HG02678 (cell line): ENCODE measurements around the gene OXCT2.
A peak's percentile ranks its signal among the peaks of the same experiment; 100 is the strongest.
"Not testable (repeated sequence)": the region's sequence is repeated elsewhere in the genome, so short reads cannot be mapped to it uniquely, and the experiment has no call there.

ENCODE experiments used
- ATAC-seq: cut with Tn5 transposase; IDR thresholded peaks from one replicate; pipeline ENCODE4 v1.9.1; 2021; ENCODE audit warnings: mild to moderate bottlenecking, moderate library complexity; ENCODE audit not compliant: unreplicated experiment

Gene OXCT2

DNA sequence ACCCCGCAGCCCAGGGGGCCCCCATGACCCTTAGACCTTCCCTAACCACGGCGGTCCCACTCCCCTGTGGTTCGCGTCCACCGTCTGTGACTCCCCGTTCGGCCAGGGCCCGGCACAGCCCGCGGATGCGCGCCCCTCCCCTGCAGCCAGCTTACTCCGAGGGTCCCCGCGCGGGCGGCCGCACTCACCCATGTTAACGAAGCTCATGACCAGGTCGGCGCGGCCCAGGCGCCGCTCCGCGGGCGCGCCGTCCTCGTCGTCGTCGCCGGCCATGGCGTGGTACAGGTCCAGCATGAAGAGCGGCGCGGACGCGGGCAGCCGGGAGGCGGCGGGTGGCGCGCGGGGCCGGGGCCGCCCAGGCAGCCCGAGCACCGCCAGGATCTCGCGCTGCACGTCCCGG, 16.8 kb upstream of the OXCT2 start:
- ATAC-seq = not testable (repeated sequence)

DNA sequence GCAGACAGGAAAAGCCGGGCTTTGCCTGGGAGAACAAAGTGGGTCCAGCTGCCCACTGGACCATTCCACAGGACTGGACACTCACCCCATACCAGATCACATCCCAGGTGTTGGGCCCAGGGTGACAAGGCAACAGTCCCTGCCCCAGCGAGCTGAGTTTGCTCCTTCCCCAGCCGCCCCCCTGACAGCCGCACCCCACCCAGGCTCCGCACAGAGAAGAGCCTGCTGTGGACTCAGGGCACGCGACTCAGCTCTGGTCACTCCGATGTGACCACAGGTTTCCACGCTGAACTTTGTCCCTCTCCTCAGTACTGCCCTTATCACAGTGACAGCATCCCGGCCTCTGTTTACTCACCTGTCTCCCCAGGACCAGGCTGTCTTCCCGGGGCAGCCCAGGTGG, 16.3 kb upstream of the OXCT2 start:
- ATAC-seq = no peak

- ATAC-seq = not testable (repeated sequence)
Measured at GRCh38 chr1:39787108-39787375, 15.9 kb upstream of the OXCT2 start.

- not testable (repeated sequence) for ATAC-seq
Measured at GRCh38 chr1:39786303-39787107, 15.4 kb upstream of the OXCT2 start.

GRCh38 chr1:39782685-39783084, 11.5 kb upstream of the OXCT2 start:
- ATAC-seq = not testable (repeated sequence)

GRCh38 chr1:39782103-39782502, 11.0 kb upstream of the OXCT2 start:
- no peak for ATAC-seq

GRCh38 chr1:39781349-39781715, 10.2 kb upstream of the OXCT2 start:
- no peak for ATAC-seq

- no peak for ATAC-seq
Measured at GRCh38 chr1:39779821-39780220, 8.7 kb upstream of the OXCT2 start.

DNA sequence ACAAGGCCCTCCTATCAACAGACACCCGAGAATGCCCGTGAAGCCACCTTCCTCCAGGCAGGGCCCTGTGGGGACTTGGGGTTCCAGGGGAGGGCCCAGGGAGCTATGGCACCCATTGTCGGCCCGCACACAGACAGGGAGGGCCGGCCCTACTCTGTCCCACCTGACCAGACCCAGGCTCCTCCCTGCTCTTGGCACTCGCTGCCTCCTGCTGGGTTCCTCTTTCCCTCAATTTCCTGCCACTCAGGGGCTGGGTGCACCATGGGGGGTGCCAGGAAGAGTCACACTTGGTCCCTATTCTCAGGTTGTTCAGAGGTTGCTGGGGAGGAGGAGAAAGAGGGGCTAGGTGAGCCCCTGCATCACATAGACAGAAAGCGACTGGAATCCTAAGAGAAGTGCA, 8.0 kb upstream of the OXCT2 start:
- no peak for ATAC-seq

- ATAC-seq = not testable (repeated sequence)
Measured at GRCh38 chr1:39778463-39779099, 7.4 kb upstream of the OXCT2 start.

GRCh38 chr1:39777896-39778295, 6.7 kb upstream of the OXCT2 start:
- ATAC-seq = not testable (repeated sequence)

GRCh38 chr1:39777306-39777705, 6.2 kb upstream of the OXCT2 start:
- ATAC-seq = no peak

GRCh38 chr1:39776886-39777285, 5.7 kb upstream of the OXCT2 start:
- ATAC-seq = no peak

GRCh38 chr1:39776400-39776713, 5.2 kb upstream of the OXCT2 start:
- peak; percentile 68 for ATAC-seq

DNA sequence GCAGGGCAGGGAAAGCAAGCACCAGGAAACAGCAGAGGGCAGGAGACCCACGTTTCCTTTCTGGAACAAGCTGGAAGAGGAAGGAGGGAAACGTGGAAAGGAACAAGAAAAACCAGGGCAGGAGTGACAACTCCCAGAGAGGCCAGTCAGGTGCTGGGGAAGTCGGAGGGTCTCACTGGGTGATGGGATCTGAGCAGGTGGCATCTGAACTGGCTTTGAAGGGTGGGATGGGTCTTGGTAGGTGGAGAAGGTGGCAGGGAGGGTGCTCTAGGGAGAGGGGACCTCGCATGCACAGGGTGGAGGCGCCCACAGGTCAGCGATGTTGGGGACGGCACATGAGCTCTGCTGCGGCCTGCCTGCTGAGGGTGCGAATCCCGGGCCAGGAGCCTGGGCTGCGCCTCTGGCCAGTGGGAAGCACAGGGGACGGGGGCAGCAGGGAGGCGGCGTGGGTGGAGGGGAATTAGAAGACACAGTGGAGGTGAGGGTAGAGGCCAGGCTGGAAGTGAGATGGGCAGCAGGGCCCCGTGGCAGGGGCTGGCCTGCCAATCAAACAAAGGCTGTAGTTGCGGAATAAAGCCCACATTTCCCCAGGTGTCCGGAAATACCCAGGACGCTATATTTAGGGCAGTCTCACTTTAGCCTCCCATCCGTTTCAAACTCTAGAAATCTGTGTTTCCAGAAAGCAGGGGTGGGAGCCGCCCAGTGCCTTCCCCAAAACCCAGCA, 4.7 kb upstream of the OXCT2 start:
- ATAC-seq = peak; percentile 58

DNA sequence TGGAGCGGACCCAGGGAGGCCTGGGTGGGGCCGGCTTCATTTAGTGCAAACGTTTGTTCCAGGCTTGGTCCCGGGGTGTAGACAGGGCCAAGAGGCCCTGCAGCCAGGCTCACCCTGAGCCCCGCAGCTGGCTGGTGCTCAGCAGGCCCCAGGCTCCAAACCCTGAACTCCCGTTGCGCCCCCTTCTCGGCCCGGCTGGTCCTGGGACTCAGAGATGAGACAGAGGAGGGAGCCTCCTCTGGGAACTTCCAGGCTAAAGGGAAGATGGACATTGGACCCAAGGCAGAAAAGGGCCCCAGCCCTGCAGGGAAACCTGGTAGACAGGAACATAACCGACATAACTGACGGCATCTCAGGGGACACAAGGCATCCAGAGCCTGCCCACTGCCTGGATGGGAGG, 4.0 kb upstream of the OXCT2 start:
- not testable (repeated sequence) for ATAC-seq

GRCh38 chr1:39773369-39773979, 2.3 kb upstream of the OXCT2 start:
- not testable (repeated sequence) for ATAC-seq

DNA sequence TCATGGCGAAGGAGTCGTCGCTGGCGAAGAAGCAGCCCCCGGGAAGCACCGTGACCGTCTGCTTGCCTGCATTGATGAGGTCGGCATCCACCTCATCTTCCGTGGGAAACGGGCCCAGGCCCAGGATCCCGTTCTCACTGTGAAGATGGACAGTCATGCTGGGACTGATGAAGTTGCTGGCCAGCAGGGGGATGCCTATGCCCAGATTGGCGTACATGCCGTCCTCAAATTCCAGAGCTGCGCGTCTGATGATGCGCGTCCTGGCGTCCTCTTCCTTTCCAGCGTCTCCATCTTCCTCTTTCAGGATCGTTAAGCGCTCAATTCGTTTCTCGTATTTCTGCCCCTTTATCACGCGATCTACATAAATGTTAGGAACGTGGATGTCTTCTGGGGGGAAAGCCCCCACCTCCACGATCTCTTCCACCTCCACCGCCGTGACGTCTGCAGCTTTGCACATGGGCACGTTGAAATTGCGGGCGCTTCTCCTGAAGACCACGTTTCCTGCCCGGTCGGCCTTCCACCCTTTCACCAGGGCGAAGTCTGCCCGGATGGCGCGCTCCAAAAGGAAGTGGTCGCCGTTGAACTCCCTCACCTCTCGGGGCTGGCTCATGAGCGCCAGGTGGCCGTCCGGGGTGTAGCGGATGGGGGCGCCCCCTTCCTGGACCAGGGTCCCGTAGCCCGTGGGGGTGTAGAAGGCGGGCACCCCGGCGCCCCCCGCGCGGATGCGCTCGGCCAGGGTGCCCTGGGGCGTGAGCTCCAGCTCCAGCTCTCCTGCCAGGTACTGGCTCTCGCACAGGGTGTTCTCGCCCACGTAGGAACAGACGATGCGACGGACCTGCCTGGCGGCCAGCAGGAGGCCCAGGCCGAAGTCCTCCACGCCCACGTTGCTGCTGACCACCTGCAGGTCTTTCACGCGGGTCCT, 787 bp downstream of the OXCT2 start:
- not testable (repeated sequence) for ATAC-seq

GRCh38 chr1:39769502-39769901, 1.6 kb downstream of the OXCT2 start:
- ATAC-seq = not testable (repeated sequence)

- not testable (repeated sequence) for ATAC-seq
Measured at GRCh38 chr1:39766466-39766865, 4.7 kb downstream of the OXCT2 start.

DNA sequence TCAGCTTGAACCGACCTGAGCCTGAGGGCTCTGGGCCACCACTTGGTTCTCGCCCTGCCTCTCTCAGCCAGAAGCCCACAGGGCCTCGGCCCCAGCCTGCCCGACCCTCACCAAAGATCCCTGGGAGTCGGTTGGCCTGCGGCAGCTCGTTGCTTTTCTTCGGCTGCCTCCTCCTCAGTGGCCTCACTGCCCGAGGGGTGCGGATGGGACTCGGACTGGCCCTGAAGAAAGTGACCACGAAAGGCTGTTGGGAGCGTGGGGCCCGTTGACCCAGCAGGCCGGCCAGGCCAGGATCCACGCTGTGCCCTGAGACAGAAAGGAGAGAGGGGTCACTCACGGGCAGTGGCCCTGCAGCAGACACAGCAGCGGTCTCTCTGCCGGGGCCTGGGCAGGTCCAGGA, 6.6 kb downstream of the OXCT2 start:
- not testable (repeated sequence) for ATAC-seq
